Effector memory CD4-positive, alpha-beta T cell (primary cell): Measurements from ENCODE around the gene KIAA1328.

Experiments used
- DNase-seq, 3 donors: peaks; one replicate each; pipeline ENCODE4 v3.0.0-alpha.2; 2020
- H3K27ac ChIP-seq: 2 replicates; pipeline ENCODE4 v1.7.0; 2013; ENCODE audit warnings: mild to moderate bottlenecking, low read length, moderate library complexity; ENCODE audit not compliant: insufficient read depth, poor library complexity, severe bottlenecking
- H3K27me3 ChIP-seq: replicated peaks from 2 replicates; pipeline ENCODE4 v1.7.0; 2013; ENCODE audit warnings: mild to moderate bottlenecking, low read length; ENCODE audit not compliant: insufficient read depth, control insufficient read depth, poor library complexity, severe bottlenecking
- H3K36me3 ChIP-seq: 2 replicates; pipeline ENCODE4 v1.7.0; 2013; ENCODE audit warnings: mild to moderate bottlenecking, low read length, moderate library complexity; ENCODE audit not compliant: control insufficient read depth, insufficient read depth
- H3K4me1 ChIP-seq: 2 replicates; pipeline ENCODE4 v1.7.0; 2013; ENCODE audit warnings: low read length, mild to moderate bottlenecking; ENCODE audit not compliant: control insufficient read depth, insufficient read depth, poor library complexity, severe bottlenecking
- H3K4me3 ChIP-seq: 2 replicates; pipeline ENCODE4 v1.7.0; 2013; ENCODE audit warnings: low read length, low read depth, mild to moderate bottlenecking; ENCODE audit not compliant: insufficient read depth, poor library complexity, severe bottlenecking
- H3K9me3 ChIP-seq: 2 replicates; pipeline ENCODE4 v1.7.0; 2013; ENCODE audit warnings: mild to moderate bottlenecking, low read length, moderate library complexity; ENCODE audit not compliant: control insufficient read depth

Gene KIAA1328

DNA sequence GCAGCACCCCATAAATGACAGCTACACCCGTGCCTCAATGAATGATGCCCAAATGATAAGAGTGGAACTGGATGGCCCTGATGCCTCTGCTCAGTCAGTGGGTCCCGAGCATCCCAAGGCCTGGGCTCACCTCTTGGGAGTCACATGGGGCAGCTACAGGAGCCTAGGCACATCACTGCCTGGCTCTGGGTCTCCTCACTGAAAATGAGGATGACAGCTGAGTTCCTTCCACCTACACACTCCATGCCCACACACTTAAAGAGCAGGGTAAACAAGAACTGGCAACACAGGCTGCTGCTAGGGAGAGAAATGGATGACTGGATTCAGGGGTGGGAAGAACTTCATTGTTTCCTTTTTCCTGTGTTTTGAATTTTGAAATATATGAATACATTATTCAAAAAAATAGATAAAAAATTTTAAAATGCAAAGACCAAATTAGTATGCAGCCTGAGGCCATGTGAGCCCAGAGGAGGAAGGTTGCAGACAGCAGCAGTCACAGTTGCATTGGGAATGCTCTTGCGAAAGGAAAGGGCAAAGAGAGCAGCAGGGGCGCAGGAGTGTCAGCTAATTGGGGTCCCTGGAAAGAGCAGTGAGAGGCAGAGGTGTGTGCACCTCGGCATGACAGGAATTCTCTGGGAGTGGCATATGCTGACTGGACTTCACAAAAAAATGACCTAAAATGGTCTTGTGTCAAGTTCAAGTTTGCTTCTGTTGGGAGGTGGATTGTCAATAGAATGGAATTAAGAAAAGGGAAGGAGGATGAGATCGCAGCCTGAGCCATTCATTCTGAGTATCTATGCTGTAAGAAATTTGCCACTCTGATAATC lies 409.6 kb downstream of the KIAA1328 start:
- Histone ChIP-seq H3K4me1 (no peaks in the 10 kb centered on the region), H3K27me3 (peaks cover 2% of the 10 kb centered on the region), H3K36me3 (no peaks in the 10 kb centered on the region), H3K4me3 (no peak overlapping the region), H3K27ac (no peak overlapping the region), H3K9me3 (no peaks in the 10 kb centered on the region)
- DNase-seq, result no peak

- Histone ChIP-seq H3K4me3 (no peak overlapping the region), H3K27me3 (peaks cover 3% of the 10 kb centered on the region), H3K36me3 (no peaks in the 10 kb centered on the region)
These were observed 413.2 kb downstream of the KIAA1328 start for GRCh38 chr18:37242091-37242490.

DNA sequence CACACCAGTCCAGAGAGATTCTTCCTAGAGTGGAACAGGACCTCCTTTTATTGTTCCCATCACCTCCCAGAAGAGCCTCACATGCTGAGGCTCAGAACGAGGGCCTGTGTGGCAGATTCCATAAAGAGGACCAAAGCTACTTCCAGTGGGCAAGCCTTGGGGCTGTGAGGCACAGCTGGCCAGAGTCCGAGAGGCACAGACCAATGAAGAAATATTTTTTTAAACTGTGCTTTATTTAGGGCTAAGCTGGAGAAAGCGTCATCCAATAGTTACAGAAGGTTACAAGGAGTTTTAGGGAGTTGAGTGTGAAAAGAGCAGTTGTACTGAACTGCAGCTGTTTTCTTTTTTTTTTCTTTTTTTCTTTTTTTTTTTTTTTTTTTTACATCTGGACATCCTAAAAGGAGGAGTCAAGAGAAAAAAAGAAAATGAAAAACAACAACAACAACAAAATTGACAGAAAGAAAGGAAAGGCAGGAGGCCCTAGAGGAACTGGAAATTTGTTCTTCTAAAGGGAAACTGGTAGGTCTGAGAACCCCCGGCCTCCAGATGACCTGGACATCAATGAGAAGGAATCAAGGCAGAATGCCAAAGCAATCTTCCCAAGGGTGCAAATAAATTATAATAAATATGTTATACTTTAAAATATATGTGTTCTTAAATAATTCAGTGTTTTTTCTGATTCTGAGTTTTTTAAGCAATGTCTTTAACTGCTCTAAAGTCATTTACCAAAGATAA lies 414.1 kb downstream of the KIAA1328 start:
- H3K27me3 ChIP-seq, result peaks cover 3% of the 10 kb centered on the region
- H3K27ac ChIP-seq, result no peak overlapping the region
- H3K4me1 ChIP-seq, result no peaks in the 10 kb centered on the region
- no peaks in the 10 kb centered on the region for H3K9me3 ChIP-seq
- DNase-seq, result no peak
- no peaks in the 10 kb centered on the region for H3K36me3 ChIP-seq
- no peak overlapping the region for H3K4me3 ChIP-seq

More at GRCh38 chr18:37242091-37242490, 413.2 kb downstream of the KIAA1328 start:
- no peak for DNase-seq
- Histone ChIP-seq H3K9me3 (no peaks in the 10 kb centered on the region), H3K4me1 (no peaks in the 10 kb centered on the region), H3K27ac (no peak overlapping the region)

GRCh38 chr18:37243741-37244140 lies 414.8 kb downstream of the KIAA1328 start:
- Histone ChIP-seq H3K36me3 (no peaks in the 10 kb centered on the region), H3K27ac (no peak overlapping the region), H3K27me3 (peaks cover 3% of the 10 kb centered on the region), H3K9me3 (no peaks in the 10 kb centered on the region), H3K4me3 (no peak overlapping the region), H3K4me1 (no peaks in the 10 kb centered on the region)
- no peak for DNase-seq

DNA sequence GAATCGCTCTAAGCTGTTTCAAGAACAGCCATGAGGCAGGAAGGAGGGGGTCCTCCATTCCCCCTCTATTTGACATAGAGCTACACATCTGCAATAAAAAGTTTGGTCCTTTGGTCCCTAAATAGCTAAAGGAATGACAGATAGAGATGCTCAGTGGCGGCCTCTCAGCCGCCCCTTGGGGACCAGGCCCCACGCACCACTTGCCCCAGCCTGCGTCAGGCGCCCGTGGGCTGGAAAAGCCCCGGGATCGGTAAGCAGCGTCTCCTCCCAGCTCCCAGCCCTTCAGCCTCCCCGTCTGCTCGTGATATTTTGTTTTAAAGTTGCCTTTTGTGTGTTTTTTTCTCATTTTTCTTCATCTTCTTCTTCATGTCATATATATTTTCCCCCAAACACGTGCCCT lies 415.7 kb downstream of the KIAA1328 start:
- DNase-seq, result no peak
- H3K27ac ChIP-seq, result no peak overlapping the region
- peaks cover 3% of the 10 kb centered on the region for H3K27me3 ChIP-seq

GRCh38 chr18:37246779-37247340 lies 417.9 kb downstream of the KIAA1328 start:
- no peak for DNase-seq
- Histone ChIP-seq H3K27me3 (peaks cover 3% of the 10 kb centered on the region), H3K4me1 (no peaks in the 10 kb centered on the region), H3K9me3 (no peaks in the 10 kb centered on the region), H3K36me3 (no peaks in the 10 kb centered on the region), H3K4me3 (no peak overlapping the region), H3K27ac (no peak overlapping the region)

More for the DNA sequence above, 415.7 kb downstream of the KIAA1328 start:
- no peaks in the 10 kb centered on the region for H3K36me3 ChIP-seq
- H3K4me3 ChIP-seq, result no peak overlapping the region
- no peaks in the 10 kb centered on the region for H3K4me1 ChIP-seq
- no peaks in the 10 kb centered on the region for H3K9me3 ChIP-seq

- no peak overlapping the region for H3K4me3 ChIP-seq
- no peaks in the 10 kb centered on the region for H3K9me3 ChIP-seq
- no peaks in the 10 kb centered on the region for H3K36me3 ChIP-seq
- no peak for DNase-seq
- H3K27ac ChIP-seq, result no peak overlapping the region
- peaks cover 3% of the 10 kb centered on the region for H3K27me3 ChIP-seq
- no peaks in the 10 kb centered on the region for H3K4me1 ChIP-seq
These were observed 418.7 kb downstream of the KIAA1328 start for GRCh38 chr18:37247497-37248161.

DNA sequence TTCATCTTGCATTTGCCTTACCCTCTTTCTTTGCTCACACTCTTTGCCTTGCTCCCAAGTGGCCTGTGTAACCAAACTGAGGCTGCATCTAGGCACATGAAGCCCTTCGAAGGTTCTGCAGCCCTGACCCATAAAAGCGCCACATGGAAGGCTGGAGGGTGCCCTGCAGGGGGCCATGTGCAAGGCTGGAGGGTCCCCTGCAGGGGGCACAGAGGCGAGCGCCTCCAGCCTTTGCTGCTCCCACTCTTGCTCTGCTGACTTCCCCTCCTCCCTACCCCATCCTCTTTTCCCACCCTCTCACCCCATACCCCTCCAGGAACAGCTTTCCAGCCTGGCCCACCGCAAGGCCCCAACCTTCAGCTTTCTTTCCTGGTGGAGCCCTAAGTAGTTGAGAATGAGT lies 419.4 kb downstream of the KIAA1328 start:
- H3K4me1 ChIP-seq, result no peaks in the 10 kb centered on the region
- peaks cover 4% of the 10 kb centered on the region for H3K27me3 ChIP-seq
- no peak overlapping the region for H3K4me3 ChIP-seq
- H3K27ac ChIP-seq, result no peak overlapping the region
- DNase-seq, result no peak
- no peaks in the 10 kb centered on the region for H3K36me3 ChIP-seq
- no peaks in the 10 kb centered on the region for H3K9me3 ChIP-seq

- Histone ChIP-seq H3K9me3 (no peaks in the 10 kb centered on the region), H3K4me3 (no peak overlapping the region), H3K27me3 (peaks cover 5% of the 10 kb centered on the region), H3K27ac (no peak overlapping the region), H3K4me1 (peaks cover 2% of the 10 kb centered on the region), H3K36me3 (no peaks in the 10 kb centered on the region)
- no peak for DNase-seq
These were observed 420.4 kb downstream of the KIAA1328 start for GRCh38 chr18:37249171-37249886.
